ENCODE results near the gene CNTRL.
A peak's percentile ranks its signal among the peaks of the same experiment; 100 is the strongest.

Gene CNTRL

GRCh38 chr9:121183666-121184423, 109.1 kb downstream of the CNTRL start:
- no peak for DNase-seq (ENCODE audit: low read depth)
- no peaks in the 10 kb centered on the region for H3K9me3 ChIP-seq (ENCODE audit: control insufficient read depth, low read length)
- H3K36me3 ChIP-seq (ENCODE audit: control insufficient read depth, insufficient read depth, low read length, severe bottlenecking): peaks cover 66% of the 10 kb centered on the region
- H3K4me3 ChIP-seq (ENCODE audit: low read length): no peak overlapping the region
- H3K9ac ChIP-seq (ENCODE audit: low read length): no peak overlapping the region
- peaks cover 44% of the 10 kb centered on the region for H3K4me1 ChIP-seq (ENCODE audit: control insufficient read depth, insufficient read depth, low read length)
- H3K27me3 ChIP-seq (replicated peaks; ENCODE audit: control insufficient read depth, insufficient read depth, low read length): no peaks in the 10 kb centered on the region

DNA sequence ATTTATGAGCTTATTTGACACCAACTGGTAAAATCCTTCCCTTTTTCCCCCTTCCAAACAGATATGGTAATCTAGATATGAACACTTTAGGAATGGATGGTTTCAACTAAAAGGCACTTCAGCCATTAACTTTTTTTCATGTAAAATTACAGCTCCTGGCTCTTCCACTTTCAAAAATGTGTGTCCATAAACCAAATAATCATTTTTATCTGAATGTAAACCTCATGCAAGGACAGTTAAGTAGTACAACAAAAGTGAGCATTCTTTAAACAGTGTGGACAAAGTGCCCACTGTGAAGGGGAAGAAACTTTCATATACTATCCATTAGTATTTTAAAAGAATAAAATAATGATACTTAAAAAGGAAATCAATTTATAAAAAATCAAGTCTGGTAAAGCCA, 109.7 kb downstream of the CNTRL start:
- Histone ChIP-seq H3K9ac (ENCODE audit: low read length) (no peak overlapping the region), H3K27me3 (replicated peaks; ENCODE audit: control insufficient read depth, insufficient read depth, low read length) (no peaks in the 10 kb centered on the region), H3K36me3 (ENCODE audit: control insufficient read depth, insufficient read depth, low read length, severe bottlenecking) (peaks cover 64% of the 10 kb centered on the region), H3K4me1 (ENCODE audit: control insufficient read depth, insufficient read depth, low read length) (peaks cover 44% of the 10 kb centered on the region), H3K9me3 (ENCODE audit: control insufficient read depth, low read length) (no peaks in the 10 kb centered on the region), H3K4me3 (ENCODE audit: low read length) (no peak overlapping the region)
- no peak for DNase-seq (ENCODE audit: low read depth)

- peaks cover 63% of the 10 kb centered on the region for H3K36me3 ChIP-seq (ENCODE audit: control insufficient read depth, insufficient read depth, low read length, severe bottlenecking)
- peaks cover 48% of the 10 kb centered on the region for H3K4me1 ChIP-seq (ENCODE audit: control insufficient read depth, insufficient read depth, low read length)
- H3K9me3 ChIP-seq (ENCODE audit: control insufficient read depth, low read length): no peaks in the 10 kb centered on the region
- DNase-seq (ENCODE audit: low read depth): no peak
- no peak overlapping the region for H3K9ac ChIP-seq (ENCODE audit: low read length)
- no peaks in the 10 kb centered on the region for H3K27me3 ChIP-seq (replicated peaks; ENCODE audit: control insufficient read depth, insufficient read depth, low read length)
- H3K4me3 ChIP-seq (ENCODE audit: low read length): no peak overlapping the region
These were observed 110.5 kb downstream of the CNTRL start for GRCh38 chr9:121185178-121185745.

- Histone ChIP-seq H3K4me3 (ENCODE audit: low read length) (no peak overlapping the region), H3K9ac (ENCODE audit: low read length) (no peak overlapping the region), H3K27me3 (replicated peaks; ENCODE audit: control insufficient read depth, insufficient read depth, low read length) (no peaks in the 10 kb centered on the region), H3K9me3 (ENCODE audit: control insufficient read depth, low read length) (no peaks in the 10 kb centered on the region), H3K36me3 (ENCODE audit: control insufficient read depth, insufficient read depth, low read length, severe bottlenecking) (peaks cover 57% of the 10 kb centered on the region), H3K4me1 (ENCODE audit: control insufficient read depth, insufficient read depth, low read length) (peaks cover 54% of the 10 kb centered on the region)
- no peak for DNase-seq (ENCODE audit: low read depth)
These were observed 111.1 kb downstream of the CNTRL start for GRCh38 chr9:121185774-121186403.

DNA sequence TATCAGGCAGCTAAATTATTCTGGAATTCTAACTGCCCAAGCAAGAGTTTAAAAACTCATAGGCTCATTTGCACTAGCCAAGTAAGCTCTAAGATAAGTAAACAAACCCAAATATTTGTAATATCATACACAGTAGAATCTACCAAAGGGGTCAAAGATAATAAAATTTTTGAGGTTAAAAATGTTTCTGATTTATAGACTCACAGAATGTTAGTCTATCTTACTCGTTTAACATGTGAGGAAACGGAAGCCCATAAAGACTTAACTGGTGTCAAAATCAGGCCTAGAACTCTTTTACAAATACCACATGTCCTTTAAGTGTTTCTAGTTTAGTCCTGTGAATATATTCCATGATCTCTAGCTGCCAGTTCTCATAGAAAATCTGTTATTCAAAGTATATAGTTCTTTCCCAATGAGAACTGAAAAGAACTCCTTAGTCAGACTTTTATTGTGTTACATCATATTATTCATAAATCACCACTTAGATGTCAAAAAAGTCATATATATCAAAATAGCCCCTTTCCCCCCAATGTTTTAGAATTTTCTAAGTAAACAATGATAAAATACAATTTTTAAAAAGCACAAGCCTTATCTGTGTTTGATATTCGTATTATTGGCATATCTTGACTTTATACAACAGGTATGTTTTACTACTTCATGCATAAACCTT, 113.0 kb downstream of the CNTRL start:
- peaks cover 68% of the 10 kb centered on the region for H3K4me1 ChIP-seq (ENCODE audit: control insufficient read depth, insufficient read depth, low read length)
- H3K27me3 ChIP-seq (replicated peaks; ENCODE audit: control insufficient read depth, insufficient read depth, low read length): no peaks in the 10 kb centered on the region
- H3K36me3 ChIP-seq (ENCODE audit: control insufficient read depth, insufficient read depth, low read length, severe bottlenecking): peaks cover 41% of the 10 kb centered on the region
- H3K9ac ChIP-seq (ENCODE audit: low read length): peak overlapping the region; percentile 9
- H3K4me3 ChIP-seq (ENCODE audit: low read length): peak overlapping the region; percentile 26
- H3K9me3 ChIP-seq (ENCODE audit: control insufficient read depth, low read length): no peaks in the 10 kb centered on the region
- no peak for DNase-seq (ENCODE audit: low read depth)

DNA sequence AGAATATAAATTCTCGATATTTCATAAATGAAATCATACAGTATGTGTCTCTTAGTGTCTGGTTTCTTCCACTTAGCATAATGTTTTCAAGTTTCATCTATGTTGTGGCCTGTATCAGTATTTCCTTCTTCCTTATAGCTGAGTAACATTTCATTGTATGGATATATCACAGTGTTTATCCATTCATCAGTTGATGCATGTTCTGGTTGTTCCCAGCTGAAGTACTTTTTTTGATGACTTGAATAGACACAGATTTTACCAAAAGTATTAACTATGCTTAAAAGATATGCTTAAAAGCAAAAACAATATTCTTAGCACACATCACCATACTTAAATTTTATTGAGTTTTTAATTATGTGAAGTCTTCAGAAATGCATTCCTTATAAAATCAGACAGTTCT, 114.3 kb downstream of the CNTRL start:
- peaks cover 68% of the 10 kb centered on the region for H3K4me1 ChIP-seq (ENCODE audit: control insufficient read depth, insufficient read depth, low read length)
- peaks cover 37% of the 10 kb centered on the region for H3K36me3 ChIP-seq (ENCODE audit: control insufficient read depth, insufficient read depth, low read length, severe bottlenecking)
- H3K27me3 ChIP-seq (replicated peaks; ENCODE audit: control insufficient read depth, insufficient read depth, low read length): no peaks in the 10 kb centered on the region
- DNase-seq (ENCODE audit: low read depth): no peak
- H3K9ac ChIP-seq (ENCODE audit: low read length): no peak overlapping the region
- H3K9me3 ChIP-seq (ENCODE audit: control insufficient read depth, low read length): no peaks in the 10 kb centered on the region
- no peak overlapping the region for H3K4me3 ChIP-seq (ENCODE audit: low read length)

- Histone ChIP-seq H3K4me1 (ENCODE audit: control insufficient read depth, insufficient read depth, low read length) (peaks cover 74% of the 10 kb centered on the region), H3K27me3 (replicated peaks; ENCODE audit: control insufficient read depth, insufficient read depth, low read length) (no peaks in the 10 kb centered on the region), H3K9me3 (ENCODE audit: control insufficient read depth, low read length) (no peaks in the 10 kb centered on the region), H3K9ac (ENCODE audit: low read length) (no peak overlapping the region), H3K4me3 (ENCODE audit: low read length) (no peak overlapping the region), H3K36me3 (ENCODE audit: control insufficient read depth, insufficient read depth, low read length, severe bottlenecking) (peaks cover 32% of the 10 kb centered on the region)
- DNase-seq (ENCODE audit: low read depth): no peak
These were observed 114.9 kb downstream of the CNTRL start for GRCh38 chr9:121189660-121190059.

GRCh38 chr9:121191235-121191634, 116.5 kb downstream of the CNTRL start:
- Histone ChIP-seq H3K9ac (ENCODE audit: low read length) (no peak overlapping the region), H3K4me1 (ENCODE audit: control insufficient read depth, insufficient read depth, low read length) (peaks cover 82% of the 10 kb centered on the region), H3K36me3 (ENCODE audit: control insufficient read depth, insufficient read depth, low read length, severe bottlenecking) (peaks cover 16% of the 10 kb centered on the region), H3K27me3 (replicated peaks; ENCODE audit: control insufficient read depth, insufficient read depth, low read length) (no peaks in the 10 kb centered on the region), H3K9me3 (ENCODE audit: control insufficient read depth, low read length) (no peaks in the 10 kb centered on the region), H3K4me3 (ENCODE audit: low read length) (peak overlapping the region; percentile 9)
- no peak for DNase-seq (ENCODE audit: low read depth)

DNA sequence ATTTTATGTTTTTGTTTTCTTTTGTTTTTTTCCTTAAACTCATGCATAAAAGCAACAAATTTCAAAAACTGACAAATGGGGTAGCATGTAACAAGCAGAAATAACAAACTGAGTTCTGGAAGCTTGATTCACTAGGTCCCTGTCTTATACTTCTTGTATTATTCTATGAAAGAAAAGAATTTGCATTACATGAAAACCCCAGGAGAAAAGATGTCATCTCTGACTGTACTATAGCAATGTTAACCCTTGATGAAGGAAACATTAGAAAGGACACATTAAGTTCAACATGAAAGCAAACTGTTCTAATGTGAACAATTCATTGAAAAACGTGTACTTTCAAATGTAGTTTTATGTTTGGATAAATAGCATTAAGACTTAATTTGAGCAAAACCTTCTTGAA, 117.8 kb downstream of the CNTRL start:
- no peak for DNase-seq (ENCODE audit: low read depth)
- Histone ChIP-seq H3K27me3 (replicated peaks; ENCODE audit: control insufficient read depth, insufficient read depth, low read length) (no peaks in the 10 kb centered on the region), H3K9me3 (ENCODE audit: control insufficient read depth, low read length) (no peaks in the 10 kb centered on the region), H3K9ac (ENCODE audit: low read length) (no peak overlapping the region), H3K36me3 (ENCODE audit: control insufficient read depth, insufficient read depth, low read length, severe bottlenecking) (peaks cover 13% of the 10 kb centered on the region), H3K4me1 (ENCODE audit: control insufficient read depth, insufficient read depth, low read length) (peaks cover 81% of the 10 kb centered on the region), H3K4me3 (ENCODE audit: low read length) (no peak overlapping the region)

- no peak for DNase-seq (ENCODE audit: low read depth)
- H3K27me3 ChIP-seq (replicated peaks; ENCODE audit: control insufficient read depth, insufficient read depth, low read length): no peaks in the 10 kb centered on the region
- H3K4me1 ChIP-seq (ENCODE audit: control insufficient read depth, insufficient read depth, low read length): peaks cover 81% of the 10 kb centered on the region
- peaks cover 13% of the 10 kb centered on the region for H3K36me3 ChIP-seq (ENCODE audit: control insufficient read depth, insufficient read depth, low read length, severe bottlenecking)
- no peaks in the 10 kb centered on the region for H3K9me3 ChIP-seq (ENCODE audit: control insufficient read depth, low read length)
- no peak overlapping the region for H3K4me3 ChIP-seq (ENCODE audit: low read length)
- H3K9ac ChIP-seq (ENCODE audit: low read length): no peak overlapping the region
These were observed 118.3 kb downstream of the CNTRL start for GRCh38 chr9:121192959-121193640.

DNA sequence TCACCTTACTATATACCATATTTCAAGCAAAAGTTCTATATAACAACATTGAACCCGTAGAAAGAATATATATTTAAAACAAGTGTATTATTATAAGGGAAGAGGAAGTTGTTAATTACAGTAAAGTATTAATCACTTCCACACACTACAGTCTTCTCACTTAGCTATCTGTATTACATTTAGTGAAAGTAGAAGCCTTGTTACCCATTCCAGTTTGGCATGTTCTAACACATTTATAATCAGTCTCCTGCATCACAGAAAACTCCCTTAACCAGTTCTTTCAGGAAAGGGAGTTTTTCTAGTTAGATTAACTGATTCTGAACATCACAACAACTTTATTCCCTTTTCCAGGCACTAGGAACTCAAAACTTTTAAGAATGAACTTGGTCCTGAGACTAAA, 120.0 kb downstream of the CNTRL start:
- Histone ChIP-seq H3K9ac (ENCODE audit: low read length) (no peak overlapping the region), H3K4me1 (ENCODE audit: control insufficient read depth, insufficient read depth, low read length) (peaks cover 97% of the 10 kb centered on the region), H3K9me3 (ENCODE audit: control insufficient read depth, low read length) (no peaks in the 10 kb centered on the region), H3K36me3 (ENCODE audit: control insufficient read depth, insufficient read depth, low read length, severe bottlenecking) (peaks cover 3% of the 10 kb centered on the region), H3K27me3 (replicated peaks; ENCODE audit: control insufficient read depth, insufficient read depth, low read length) (no peaks in the 10 kb centered on the region), H3K4me3 (ENCODE audit: low read length) (no peak overlapping the region)
- no peak for DNase-seq (ENCODE audit: low read depth)

All from adipocyte (in vitro differentiated cells).